Esophagus squamous epithelium (tissue), 4 donors: ENCODE data around the gene STARD3.
A peak's percentile ranks its signal among the peaks of the same experiment; 100 is the strongest.

Experiments
- POLR2A ChIP-seq, 4 donors: fragments of 450-650 bp; IDR thresholded peaks; one replicate each; pipeline ENCODE4 v1.6.1; 2017; ENCODE audit warnings: antibody characterized with exemption in 4 of 4, mild to moderate bottlenecking in 4 of 4, moderate library complexity in 3 of 4
- TF ChIP-seq, protein P1 (sequence below), 6 experiments: fragments of 450-650 bp in 4 of 6; fragments of 200-600 bp in 2 of 6; sonication (generic) in 2 of 6; IDR thresholded peaks; one replicate each; pipeline ENCODE4 v1.5.1; 2016 to 2019; ENCODE audit warnings: antibody characterized with exemption in 6 of 6, mild to moderate bottlenecking in 4 of 6, moderate library complexity in 4 of 6

- TF ChIP-seq, protein P1, sequence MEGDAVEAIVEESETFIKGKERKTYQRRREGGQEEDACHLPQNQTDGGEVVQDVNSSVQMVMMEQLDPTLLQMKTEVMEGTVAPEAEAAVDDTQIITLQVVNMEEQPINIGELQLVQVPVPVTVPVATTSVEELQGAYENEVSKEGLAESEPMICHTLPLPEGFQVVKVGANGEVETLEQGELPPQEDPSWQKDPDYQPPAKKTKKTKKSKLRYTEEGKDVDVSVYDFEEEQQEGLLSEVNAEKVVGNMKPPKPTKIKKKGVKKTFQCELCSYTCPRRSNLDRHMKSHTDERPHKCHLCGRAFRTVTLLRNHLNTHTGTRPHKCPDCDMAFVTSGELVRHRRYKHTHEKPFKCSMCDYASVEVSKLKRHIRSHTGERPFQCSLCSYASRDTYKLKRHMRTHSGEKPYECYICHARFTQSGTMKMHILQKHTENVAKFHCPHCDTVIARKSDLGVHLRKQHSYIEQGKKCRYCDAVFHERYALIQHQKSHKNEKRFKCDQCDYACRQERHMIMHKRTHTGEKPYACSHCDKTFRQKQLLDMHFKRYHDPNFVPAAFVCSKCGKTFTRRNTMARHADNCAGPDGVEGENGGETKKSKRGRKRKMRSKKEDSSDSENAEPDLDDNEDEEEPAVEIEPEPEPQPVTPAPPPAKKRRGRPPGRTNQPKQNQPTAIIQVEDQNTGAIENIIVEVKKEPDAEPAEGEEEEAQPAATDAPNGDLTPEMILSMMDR (IDR thresholded peaks at IDR 0.05), result peak; percentile 90 to 96 (median 94)
- TF ChIP-seq POLR2A (IDR thresholded peaks at IDR 0.05), result no peak
Observed at GRCh38 chr17:39623356-39623950, 13.5 kb upstream of the STARD3 start.
